Islet precursor cell (in vitro differentiated cells): Measurements from ENCODE around the gene SLC22A17.
"Not testable (repeated sequence)": the region's sequence is repeated elsewhere in the genome, so short reads cannot be mapped to it uniquely, and the experiment has no call there.

Experiments
- DNase-seq: peaks from one replicate; pipeline ENCODE4 v3.0.0-alpha.2; 2018

Gene SLC22A17

DNA sequence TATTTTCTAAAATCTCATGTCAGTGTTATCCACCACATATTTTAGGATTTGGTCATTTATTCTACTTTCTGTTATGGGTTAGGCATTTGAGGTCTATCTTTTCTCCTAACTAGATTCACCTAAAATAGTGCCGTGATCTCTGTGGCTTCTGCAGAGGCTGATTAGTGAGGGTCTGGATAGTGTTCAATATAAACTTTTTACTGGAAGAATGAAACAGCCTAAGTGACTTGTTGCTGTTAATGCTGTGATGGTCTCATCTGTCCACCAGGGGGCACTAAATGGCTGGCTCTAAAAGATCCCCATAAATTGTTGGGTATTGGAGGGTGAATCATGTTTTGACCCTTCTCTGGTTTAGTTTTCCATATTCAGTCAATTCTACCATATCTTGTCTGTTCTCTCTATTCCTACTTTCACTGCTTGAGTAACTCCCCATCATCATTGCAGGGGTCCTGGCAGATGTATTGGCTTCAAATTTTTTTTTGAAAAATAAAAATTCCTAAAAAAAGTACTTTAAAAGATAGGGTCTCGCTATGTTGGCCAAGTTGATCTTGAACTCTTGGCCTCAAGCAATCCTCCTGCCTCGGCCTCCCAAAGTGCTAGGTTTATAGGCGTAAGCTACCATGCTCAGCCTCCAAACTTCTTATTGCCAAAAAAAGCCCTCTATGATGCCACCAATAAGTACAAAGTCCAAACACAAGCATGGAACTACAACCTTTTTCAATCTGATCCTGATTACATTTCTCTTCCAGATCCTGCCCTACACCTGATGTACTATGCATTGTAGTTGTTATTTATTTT is 24.5 kb downstream of the SLC22A17 start:
- peak; percentile 75 for DNase-seq

- DNase-seq = no peak
These were observed 26.0 kb downstream of the SLC22A17 start for GRCh38 chr14:23326491-23327332.

- DNase-seq = not testable (repeated sequence)
These were observed 26.9 kb downstream of the SLC22A17 start for GRCh38 chr14:23325746-23326145.

DNA sequence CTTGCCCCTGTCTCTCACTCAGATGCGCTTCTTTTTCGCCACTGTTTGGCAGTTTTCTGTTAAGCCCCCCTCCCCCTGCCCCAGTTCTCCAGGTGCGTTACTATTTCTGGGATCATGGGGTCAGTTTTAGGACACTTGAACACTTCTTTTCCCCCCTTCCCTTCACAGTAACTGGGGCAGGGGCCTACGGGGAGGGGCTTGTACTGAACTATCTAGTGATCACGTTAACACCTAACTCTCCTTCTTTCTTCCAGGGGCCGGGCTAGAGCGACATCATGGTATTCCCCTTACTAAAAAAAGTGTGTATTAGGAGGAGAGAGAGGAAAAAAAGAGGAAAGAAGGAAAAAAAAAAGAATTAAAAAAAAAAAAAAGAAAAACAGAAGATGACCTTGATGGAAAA is 27.7 kb downstream of the SLC22A17 start:
- no peak for DNase-seq

DNA sequence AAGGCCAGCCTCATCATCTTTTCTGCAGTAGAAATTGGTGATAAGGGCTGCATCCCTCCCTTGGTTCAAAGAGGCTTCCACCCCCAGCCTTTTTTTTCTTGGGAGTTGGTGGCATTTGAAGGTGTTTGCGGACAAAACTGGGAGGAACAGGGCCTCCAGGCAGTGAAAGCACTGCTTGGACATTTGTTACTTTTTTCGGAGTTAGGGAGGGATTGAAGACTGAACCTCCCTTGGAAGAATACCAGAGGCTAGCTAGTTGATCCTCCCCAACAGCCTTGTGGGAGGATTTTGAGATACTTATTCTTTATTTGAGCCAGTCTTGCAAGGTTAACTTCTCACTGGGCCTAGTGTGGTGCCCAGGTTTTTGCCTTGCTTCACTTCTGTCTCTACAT is 28.2 kb downstream of the SLC22A17 start:
- DNase-seq = no peak

DNA sequence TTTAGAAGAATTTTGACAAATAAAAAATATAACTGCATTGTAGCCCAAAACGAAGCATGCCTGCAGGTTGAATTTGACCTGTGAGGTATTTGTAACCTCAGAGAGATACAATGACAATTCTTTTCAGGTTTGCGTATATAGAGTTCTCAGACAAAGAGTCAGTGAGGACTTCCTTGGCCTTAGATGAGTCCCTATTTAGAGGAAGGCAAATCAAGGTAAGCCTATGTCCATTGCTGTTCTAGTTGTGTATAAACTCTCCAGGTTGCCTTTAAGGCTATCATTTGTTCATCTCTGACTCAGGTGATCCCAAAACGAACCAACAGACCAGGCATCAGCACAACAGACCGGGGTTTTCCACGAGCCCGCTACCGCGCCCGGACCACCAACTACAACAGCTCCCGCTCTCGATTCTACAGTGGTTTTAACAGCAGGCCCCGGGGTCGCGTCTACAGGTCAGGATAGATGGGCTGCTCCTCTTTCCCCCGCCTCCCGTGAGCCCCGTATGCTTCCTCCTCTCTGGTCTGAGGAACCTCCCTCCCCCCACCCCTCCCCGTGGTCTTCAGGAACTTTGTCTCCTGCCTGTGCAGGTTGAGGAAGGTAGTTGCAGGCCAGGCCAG is 28.7 kb downstream of the SLC22A17 start:
- no peak for DNase-seq

GRCh38 chr14:23322568-23323517 is 29.8 kb downstream of the SLC22A17 start:
- DNase-seq = no peak

- peak; percentile 70 for DNase-seq
These were observed 30.8 kb downstream of the SLC22A17 start for GRCh38 chr14:23321572-23322547.

DNA sequence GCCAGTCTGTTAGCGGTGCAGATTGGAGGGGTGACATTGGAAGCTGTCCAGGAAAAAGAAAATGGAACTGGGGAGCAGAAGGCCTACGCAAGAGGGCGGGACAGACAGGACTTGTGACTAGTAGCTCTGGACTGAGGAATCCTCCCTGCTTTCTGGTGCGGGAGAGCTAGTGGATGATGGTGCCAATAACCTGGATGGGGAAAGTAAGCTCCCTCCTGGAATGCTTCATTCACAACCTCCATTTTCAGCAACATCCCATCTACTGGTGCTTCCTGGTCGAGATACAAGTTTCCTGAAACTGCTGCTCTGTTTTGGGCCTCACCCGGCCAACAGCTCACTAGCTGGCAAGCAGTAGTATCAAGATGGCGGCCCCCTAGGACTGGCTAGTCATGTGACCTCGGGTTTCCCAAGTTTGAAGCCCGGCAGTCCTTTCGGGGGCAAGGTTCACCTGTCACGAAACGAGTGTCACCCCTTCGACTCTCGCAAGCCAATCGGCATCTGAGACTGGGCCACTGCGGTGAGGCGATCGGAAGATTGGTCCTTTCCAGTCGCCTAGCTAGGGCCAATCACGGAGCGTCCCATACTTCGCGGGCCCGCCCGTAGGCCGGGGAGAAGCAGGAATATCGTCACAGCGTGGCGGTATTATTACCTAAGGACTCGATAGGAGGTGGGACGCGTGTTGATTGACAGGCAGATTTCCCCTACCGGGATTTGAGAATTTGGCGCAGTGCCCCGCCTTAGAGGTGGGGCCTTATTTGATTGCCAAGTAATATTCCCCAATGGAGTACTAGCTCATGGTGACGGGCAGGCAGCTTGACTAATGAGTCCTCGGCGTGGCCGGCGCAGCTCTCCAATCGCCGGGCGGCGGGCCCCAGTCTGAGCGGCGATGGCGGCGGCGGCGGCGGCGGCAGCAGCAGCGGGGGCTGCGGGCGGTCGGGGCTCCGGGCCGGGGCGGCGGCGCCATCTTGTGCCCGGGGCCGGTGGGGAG is 31.8 kb downstream of the SLC22A17 start, which contains the start of gene PABPN1:
Gene PABPN1 (plus strand): TSS at position 874 of the 988 bp plus-strand sequence. CDS start 13 bp downstream, at position 887.
- DNase-seq = peak; percentile 100

- no peak for DNase-seq
These were observed 32.7 kb downstream of the SLC22A17 start for GRCh38 chr14:23319746-23320583.

DNA sequence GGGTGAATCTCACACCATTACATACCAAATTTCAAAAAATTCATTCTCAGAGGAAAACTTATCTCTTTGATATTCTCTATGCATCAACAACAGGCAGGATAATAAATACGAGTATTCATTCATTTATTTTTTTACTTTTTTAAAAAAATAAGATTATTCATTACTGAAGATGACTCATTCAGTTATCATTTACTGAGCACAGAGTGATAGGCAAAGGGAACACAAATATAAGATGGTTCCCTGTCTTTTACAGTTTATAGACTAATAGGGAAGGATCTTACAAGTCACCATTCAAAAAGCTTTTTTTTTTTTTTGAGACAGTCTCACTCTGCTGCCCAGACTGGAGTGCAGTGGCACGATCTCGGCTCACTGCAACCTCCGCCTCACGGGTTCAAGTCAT is 36.4 kb downstream of the SLC22A17 start:
- DNase-seq = no peak

GRCh38 chr14:23310546-23310945 is 42.1 kb downstream of the SLC22A17 start:
- no peak for DNase-seq

DNA sequence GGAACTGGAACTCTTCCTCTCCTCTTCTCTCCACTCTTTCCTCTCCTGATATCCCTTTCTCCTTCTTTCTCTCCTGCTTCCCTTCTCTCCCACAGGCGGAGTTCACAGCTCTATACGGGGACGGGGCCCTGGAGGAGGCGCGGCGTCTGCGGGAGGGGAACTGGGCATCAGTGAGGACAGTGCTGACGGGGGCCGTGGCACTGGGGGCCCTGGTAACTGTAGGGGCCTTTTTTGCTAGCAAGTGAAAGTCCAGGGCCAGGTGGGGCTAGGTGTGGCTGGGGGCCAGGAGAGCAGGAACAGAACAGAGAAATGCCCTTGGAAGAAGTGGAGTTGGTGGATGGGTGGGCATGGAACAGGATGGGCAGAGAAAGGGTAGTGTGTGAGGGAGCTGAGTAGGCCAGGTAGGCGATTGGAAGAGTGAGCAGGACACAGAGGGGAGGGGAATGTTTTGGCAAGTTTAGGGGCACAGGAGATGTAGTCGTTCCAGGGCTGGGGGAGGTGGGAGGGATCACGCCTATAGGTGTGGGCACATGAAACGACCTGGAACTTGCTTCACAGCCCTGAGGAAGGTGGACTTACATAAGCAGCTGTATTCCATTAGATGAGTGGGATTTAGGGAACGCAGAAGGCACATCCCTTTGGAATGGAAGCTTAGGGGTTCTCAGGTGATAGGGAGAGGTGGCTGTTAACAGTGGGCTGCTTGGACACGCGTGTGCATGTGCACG is 43.8 kb downstream of the SLC22A17 start:
- DNase-seq = no peak

- DNase-seq = peak; percentile 57
These were observed 44.7 kb downstream of the SLC22A17 start for GRCh38 chr14:23307687-23308644.

DNA sequence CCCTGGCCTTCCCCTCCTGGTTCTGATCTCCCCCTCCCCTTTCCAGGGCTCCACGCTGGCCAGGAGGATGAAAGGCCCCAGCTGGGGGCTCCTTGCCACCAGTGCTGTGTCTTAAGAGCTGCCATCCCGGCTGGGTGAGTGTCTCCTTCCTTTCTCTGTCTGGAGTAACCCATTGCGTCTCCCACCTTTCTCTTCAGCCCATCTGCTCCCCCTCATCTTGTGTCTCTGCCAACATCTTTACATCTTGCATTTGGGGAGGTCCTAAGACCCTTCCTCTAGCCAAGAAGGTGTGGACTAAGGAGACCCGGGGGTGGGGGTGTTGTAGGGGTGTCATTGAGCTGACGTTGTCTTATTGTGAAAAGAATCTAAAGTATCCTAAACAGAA is 45.5 kb downstream of the SLC22A17 start:
- no peak for DNase-seq

GRCh38 chr14:23306412-23307145 is 46.1 kb downstream of the SLC22A17 start, which contains the start of gene BCL2L2:
Gene BCL2L2, plus strand, starts transcription at chr14:23306833. Its CDS starts 935 bp downstream, at chr14:23307768.
- peak; percentile 98 for DNase-seq
